Astrocyte (in vitro differentiated cells and primary cell): ENCODE data around the gene DOCK1.

Experiments
- EZH2 ChIP-seq: IDR thresholded peaks from 2 replicates; pipeline ENCODE4 v1.6.1; 2012; ENCODE audit warnings: mild to moderate bottlenecking, low read length, inconsistent platforms; ENCODE audit not compliant: insufficient read depth
- TF ChIP-seq, protein P1 (sequence below): IDR thresholded peaks from 2 replicates; pipeline ENCODE4 v1.5.1; 2011; ENCODE audit warnings: low read depth, mild to moderate bottlenecking, inconsistent platforms, low read length, moderate library complexity; ENCODE audit not compliant: insufficient read depth

GRCh38 chr10:126904516-126904817, 761 bp upstream of the DOCK1 start:
- TF ChIP-seq, protein P1, sequence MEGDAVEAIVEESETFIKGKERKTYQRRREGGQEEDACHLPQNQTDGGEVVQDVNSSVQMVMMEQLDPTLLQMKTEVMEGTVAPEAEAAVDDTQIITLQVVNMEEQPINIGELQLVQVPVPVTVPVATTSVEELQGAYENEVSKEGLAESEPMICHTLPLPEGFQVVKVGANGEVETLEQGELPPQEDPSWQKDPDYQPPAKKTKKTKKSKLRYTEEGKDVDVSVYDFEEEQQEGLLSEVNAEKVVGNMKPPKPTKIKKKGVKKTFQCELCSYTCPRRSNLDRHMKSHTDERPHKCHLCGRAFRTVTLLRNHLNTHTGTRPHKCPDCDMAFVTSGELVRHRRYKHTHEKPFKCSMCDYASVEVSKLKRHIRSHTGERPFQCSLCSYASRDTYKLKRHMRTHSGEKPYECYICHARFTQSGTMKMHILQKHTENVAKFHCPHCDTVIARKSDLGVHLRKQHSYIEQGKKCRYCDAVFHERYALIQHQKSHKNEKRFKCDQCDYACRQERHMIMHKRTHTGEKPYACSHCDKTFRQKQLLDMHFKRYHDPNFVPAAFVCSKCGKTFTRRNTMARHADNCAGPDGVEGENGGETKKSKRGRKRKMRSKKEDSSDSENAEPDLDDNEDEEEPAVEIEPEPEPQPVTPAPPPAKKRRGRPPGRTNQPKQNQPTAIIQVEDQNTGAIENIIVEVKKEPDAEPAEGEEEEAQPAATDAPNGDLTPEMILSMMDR = no peak
- no peak for TF ChIP-seq EZH2
